GM19240 (cell line): ENCODE measurements around the gene MKLN1.
"Not testable (repeated sequence)": the region's sequence is repeated elsewhere in the genome, so short reads cannot be mapped to it uniquely, and the experiment has no call there.

Source experiments
- DNase-seq: peaks from one replicate; pipeline ENCODE4 v3.0.0; 2011; ENCODE audit warnings: low spot score; ENCODE audit not compliant: insufficient read length

MKLN1 gene

DNA sequence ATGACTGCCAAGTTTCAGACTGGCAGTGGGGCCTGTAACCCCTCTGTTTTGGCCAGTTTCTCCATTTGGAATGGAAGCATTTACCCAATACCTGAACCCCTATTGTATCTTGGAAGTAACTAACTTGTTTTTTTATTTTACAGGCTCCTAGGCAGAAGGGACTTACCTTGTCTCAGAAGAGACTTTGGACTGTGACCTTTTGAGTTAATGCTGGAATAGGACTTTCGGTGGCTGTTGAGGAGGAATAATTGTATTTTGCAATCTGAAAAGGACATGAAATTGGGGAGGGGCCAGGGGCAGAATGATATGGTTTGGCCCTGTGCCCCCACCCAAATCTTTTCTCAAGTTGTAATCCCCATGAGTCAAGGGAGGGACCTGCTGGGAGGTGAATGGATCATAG lies 20.0 kb upstream of the MKLN1 start:
- DNase-seq, result no peak

GRCh38 chr7:131312838-131313237 lies 14.8 kb upstream of the MKLN1 start:
- DNase-seq, result no peak

- DNase-seq, result no peak
These were observed 7.1 kb upstream of the MKLN1 start for GRCh38 chr7:131320603-131321002.

DNA sequence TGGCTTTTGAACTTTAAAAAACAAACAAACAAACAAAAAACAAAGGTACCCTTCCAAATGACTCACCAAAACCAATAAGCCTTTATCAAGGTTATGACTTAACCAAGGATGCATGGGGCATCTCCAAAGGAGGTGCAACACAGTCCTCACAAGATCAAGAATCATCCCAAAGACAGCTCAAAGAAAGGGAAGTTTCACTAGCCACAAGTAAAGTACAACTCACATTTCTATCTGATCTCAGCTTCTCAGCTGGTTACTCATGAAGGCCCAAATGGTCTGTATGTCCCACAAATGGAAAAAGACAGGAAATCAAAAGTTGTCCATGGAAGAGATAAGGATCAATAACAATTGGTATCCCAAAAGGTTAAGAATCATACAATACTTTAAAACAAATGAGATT lies 6.0 kb upstream of the MKLN1 start:
- DNase-seq, result no peak

GRCh38 chr7:131322061-131322460 lies 5.6 kb upstream of the MKLN1 start:
- DNase-seq, result no peak

DNA sequence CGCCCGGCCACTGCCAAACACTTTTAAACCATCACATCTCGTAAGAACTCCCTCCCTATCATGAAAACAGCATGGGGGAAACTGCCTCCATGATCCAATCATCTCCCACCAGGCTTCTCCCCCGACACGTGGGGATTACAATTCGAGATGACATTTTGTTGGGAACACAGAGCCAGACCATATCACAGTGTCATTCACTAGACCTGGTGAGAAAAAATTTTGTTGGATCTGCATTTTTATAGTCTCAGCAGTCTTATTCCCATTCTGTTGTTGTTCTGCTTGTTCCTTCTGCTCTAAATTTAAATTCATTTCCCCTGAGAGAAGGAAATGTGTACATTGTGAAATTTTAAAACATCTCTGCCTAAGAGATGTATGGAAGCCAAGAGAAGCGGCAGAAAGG lies 4.8 kb upstream of the MKLN1 start:
- no peak for DNase-seq

GRCh38 chr7:131325179-131325840 lies 2.4 kb upstream of the MKLN1 start:
- no peak for DNase-seq

DNA sequence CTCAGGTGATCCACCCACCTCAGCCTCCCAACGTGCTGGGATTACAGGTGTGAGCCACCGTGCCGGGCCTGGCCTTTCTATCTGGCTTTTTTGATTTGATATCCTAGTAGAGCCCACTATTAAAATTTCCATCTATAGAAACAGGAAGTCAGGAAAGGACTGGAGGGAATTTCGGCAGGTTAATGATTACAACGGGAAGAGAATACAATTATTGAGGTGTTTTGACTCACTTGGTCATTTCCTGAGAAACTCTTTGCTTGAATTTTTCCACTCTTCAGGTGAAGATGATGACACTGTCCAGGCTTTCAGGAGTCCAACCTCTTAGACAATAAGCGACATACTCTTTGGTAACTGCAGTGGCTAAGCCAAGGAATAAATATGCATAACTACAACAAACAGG lies 1.1 kb upstream of the MKLN1 start:
- no peak for DNase-seq

DNA sequence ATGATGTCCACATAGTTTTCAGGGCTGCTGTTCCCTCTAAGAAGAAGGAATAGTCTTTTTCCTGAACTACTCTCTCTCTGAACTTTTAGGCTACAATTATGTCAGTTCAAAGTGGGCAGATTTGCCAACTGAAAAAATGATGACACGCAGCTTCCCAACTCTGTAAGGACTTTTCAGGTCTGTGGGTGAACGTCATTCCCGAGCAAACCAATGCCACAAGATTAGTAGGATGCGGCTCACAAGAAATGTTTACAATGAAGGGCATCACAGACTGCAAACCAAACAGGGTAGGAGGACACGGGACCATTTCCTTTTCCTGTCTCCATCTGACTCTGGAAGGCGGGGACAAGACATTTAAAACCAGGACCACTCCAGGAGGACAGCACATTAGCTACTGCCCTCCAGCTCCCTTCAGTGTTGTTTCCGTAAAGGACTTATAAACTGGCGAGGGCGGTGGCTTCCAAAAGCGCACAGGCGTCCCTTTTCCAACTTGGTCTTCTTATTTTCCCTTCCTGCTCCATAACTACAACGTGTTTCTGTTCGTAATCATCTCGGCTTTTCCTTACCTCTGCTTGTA lies 539 bp upstream of the MKLN1 start:
- no peak for DNase-seq

GRCh38 chr7:131328377-131329175 lies 900 bp downstream of the MKLN1 start:
- DNase-seq, result no peak

DNA sequence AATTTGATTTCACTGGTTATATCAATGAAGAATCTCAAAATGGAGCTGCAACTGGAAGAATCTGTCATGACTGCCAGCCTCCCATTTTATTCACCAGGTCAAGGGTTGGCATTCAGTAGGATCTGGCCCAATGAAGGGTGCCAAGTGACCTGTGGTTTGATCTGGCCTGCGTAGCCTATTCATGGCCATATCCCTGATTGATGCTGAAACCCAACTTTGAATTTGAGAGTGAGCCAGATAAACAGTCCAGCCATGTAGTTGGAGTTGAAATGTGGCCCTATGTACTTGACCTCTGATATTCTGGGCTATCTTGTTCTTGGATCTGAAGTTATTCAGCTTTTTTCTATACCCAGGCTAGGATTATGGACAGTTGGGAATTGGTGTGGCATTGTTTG lies 1.5 kb downstream of the MKLN1 start:
- no peak for DNase-seq

DNA sequence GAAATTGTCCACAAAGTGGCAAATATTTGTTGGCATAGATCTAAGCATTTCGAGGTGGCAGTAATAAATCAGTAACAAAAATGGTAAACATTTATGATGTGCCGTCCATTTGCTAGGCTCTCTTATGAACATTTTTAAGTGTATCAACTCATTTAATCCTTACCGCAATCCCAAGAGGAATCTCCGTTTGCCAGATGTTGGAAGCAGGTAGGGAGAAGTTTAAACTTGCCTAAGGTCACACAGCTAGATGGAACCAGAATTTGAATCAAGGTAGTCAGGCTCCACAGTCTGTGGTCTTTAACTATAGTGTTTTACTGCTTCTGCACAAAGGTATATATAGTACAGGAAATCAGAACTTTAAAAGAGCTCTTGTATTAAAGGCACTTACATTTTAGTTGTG lies 2.6 kb downstream of the MKLN1 start:
- DNase-seq, result no peak

- no peak for DNase-seq
These were observed 4.1 kb downstream of the MKLN1 start for GRCh38 chr7:131331806-131332205.

DNA sequence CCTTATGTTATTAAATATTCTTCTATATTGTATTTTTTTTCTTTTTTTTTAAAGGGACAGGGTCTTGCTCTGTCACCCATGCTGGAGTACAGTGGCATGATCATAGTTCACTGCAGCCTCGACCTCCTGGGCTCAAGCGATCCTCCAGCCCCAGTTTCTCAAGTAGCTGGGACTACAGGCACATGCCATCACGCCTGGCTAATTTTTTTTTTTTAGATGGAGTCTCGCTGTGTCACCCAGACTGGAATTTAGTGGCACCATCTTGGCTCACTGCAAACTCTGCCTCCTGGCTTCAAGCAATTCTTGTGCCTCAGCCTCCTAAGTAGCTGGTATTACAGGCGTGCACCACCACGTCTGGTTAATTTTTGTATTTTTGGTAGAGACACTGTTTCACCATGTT lies 5.1 kb downstream of the MKLN1 start:
- DNase-seq, result not testable (repeated sequence)

- no peak for DNase-seq
These were observed 8.1 kb downstream of the MKLN1 start for GRCh38 chr7:131335639-131336381.

- DNase-seq, result no peak
These were observed 9.3 kb downstream of the MKLN1 start for GRCh38 chr7:131336956-131337355.

- DNase-seq, result no peak
These were observed 10.5 kb downstream of the MKLN1 start for GRCh38 chr7:131338173-131338572.

- no peak for DNase-seq
These were observed 11.2 kb downstream of the MKLN1 start for GRCh38 chr7:131338691-131339390.

- no peak for DNase-seq
These were observed 14.0 kb downstream of the MKLN1 start for GRCh38 chr7:131341690-131342089.

DNA sequence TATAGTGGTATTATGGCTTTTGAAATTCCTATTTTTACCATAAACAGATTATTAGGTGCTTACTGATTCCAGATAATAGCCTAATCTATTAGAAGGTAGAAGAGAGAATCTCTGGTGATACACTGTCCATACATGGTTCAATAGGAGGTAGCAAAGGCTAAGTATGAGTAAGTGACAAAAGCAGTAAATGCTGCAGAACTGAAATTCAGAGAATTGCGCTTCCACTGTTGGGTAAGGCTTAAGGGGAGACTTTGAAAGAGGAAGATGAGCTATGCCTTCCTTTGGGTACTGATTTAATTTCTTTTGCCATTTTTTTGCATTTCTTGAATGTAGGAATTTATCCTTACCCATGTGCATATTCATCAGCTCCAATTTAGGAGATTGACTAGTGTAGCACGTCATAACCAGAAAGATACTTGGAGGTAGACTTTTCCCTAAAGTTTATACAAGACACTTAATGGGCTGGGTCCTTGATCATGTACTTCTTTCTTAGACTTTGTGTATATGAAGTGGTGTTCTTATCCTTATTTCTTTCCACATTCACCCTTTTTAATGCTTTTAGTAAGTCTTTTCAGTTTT lies 15.3 kb downstream of the MKLN1 start:
- DNase-seq, result no peak
